Type B pancreatic cell (in vitro differentiated cells): Measurements from ENCODE around the gene ANTKMT. TPM values are rescaled to one million over a fixed set of nuclear protein-coding genes. Genes with fewer than 3 reads are reported as not detected.
A peak's percentile ranks its signal among the peaks of the same experiment; 100 is the strongest.

Experiments
- DNase-seq: peaks from one replicate; pipeline ENCODE4 v3.0.0; 2021; ENCODE audit warnings: mixed read lengths; ENCODE audit not compliant: unreplicated experiment; ENCODE audit errors: extremely low spot score
- H3K27ac Mint-ChIP-seq: 2 replicates; pipeline ENCODE4 v1.8.0; 2021; ENCODE audit warnings: mild to moderate bottlenecking, mixed read lengths
- H3K27me3 Mint-ChIP-seq: 2 replicates; pipeline ENCODE4 v1.8.0; 2021; ENCODE audit warnings: mixed read lengths
- H3K36me3 Mint-ChIP-seq: 2 replicates; pipeline ENCODE4 v1.8.0; 2021; ENCODE audit warnings: mixed read lengths
- H3K4me1 Mint-ChIP-seq: one replicate; pipeline ENCODE4 v1.8.0; 2021; ENCODE audit warnings: mixed read lengths; ENCODE audit not compliant: unreplicated experiment
- H3K4me3 Mint-ChIP-seq: 2 replicates; pipeline ENCODE4 v1.8.0; 2021; ENCODE audit warnings: mild to moderate bottlenecking, mixed read lengths
- H3K9me3 Mint-ChIP-seq: 2 replicates; pipeline ENCODE4 v1.8.0; 2021; ENCODE audit warnings: mixed read lengths
- total RNA-seq: library from RNA; stranded (reverse); gene quantifications from 2 replicates; pipeline ENCODE4 v1.2.1, GENCODE V29; 2021; ENCODE audit warnings: low replicate concordance
- TF ChIP-seq, protein P1 (sequence below): fragments of 200-600 bp; sonication (generic); conservative IDR thresholded peaks from 2 replicates; pipeline ENCODE4 v1.5.0; 2021; ENCODE audit warnings: antibody characterized with exemption, mild to moderate bottlenecking

The ANTKMT gene
- total RNA-seq, 1 donor from 2014 or later, result 33.5 TPM

DNA sequence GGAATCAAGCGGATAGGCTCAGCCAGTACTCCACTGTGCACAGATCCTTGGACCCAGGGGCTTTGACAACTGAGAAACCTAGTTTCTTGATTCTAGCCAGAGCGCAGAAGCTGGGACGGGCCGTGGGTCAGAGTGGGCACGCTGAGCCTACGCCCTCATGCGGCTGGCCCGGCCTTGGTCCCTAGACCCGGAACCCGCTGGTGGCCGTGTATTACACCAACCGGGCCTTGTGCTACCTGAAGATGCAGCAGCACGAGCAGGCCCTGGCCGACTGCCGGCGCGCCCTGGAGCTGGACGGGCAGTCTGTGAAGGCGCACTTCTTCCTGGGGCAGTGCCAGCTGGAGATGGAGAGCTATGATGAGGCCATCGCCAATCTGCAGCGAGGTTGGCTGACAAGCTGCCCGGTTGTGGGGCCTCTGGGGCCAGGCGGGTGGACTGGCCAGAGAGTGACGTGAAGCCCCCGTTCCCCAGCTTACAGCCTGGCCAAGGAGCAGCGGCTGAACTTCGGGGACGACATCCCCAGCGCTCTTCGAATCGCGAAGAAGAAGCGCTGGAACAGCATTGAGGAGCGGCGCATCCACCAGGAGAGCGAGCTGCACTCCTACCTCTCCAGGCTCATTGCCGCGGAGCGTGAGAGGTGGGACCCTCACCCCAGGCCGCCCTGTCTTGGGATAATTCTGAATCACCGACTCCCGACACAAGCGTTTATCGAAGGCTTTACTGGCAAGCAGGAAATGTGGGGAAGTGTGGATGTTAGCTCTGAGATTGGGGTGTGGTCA is 39.8 kb upstream of the ANTKMT start:
- no peak for DNase-seq
- Mint-ChIP-seq H3K4me1 (peaks cover 3% of the 10 kb centered on the region), H3K36me3 (peaks cover 4% of the 10 kb centered on the region), H3K27ac (peak overlapping the region; percentile 72), H3K4me3 (peak overlapping the region; percentile 84), H3K9me3 (no peaks in the 10 kb centered on the region), H3K27me3 (no peaks in the 10 kb centered on the region)
- TF ChIP-seq, protein P1, sequence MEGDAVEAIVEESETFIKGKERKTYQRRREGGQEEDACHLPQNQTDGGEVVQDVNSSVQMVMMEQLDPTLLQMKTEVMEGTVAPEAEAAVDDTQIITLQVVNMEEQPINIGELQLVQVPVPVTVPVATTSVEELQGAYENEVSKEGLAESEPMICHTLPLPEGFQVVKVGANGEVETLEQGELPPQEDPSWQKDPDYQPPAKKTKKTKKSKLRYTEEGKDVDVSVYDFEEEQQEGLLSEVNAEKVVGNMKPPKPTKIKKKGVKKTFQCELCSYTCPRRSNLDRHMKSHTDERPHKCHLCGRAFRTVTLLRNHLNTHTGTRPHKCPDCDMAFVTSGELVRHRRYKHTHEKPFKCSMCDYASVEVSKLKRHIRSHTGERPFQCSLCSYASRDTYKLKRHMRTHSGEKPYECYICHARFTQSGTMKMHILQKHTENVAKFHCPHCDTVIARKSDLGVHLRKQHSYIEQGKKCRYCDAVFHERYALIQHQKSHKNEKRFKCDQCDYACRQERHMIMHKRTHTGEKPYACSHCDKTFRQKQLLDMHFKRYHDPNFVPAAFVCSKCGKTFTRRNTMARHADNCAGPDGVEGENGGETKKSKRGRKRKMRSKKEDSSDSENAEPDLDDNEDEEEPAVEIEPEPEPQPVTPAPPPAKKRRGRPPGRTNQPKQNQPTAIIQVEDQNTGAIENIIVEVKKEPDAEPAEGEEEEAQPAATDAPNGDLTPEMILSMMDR, result no peak

DNA sequence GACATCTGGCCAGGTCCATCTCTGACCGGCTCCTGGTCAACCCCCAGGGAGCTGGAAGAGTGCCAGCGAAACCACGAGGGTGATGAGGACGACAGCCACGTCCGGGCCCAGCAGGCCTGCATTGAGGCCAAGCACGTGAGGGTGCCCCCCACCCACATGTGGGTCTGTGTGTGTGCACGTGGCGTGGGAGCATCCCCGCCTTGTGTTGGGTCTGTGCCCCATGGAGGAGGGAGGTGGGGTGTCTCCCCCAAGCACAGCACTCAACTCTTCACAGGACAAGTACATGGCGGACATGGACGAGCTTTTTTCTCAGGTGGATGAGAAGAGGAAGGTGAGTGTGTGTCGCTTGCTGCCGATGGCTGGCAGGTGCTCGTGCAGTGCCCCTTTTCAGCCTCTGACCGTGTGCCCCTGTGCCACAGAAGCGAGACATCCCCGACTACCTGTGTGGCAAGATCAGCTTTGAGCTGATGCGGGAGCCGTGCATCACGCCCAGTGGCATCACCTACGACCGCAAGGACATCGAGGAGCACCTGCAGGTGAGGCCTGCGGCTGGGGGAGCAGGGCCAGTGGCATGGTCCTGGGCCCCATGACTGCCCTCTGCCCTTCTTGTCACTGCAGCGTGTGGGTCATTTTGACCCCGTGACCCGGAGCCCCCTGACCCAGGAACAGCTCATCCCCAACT is 39.1 kb upstream of the ANTKMT start:
- Mint-ChIP-seq H3K27me3 (no peaks in the 10 kb centered on the region), H3K9me3 (no peaks in the 10 kb centered on the region), H3K4me1 (peaks cover 3% of the 10 kb centered on the region), H3K36me3 (peaks cover 4% of the 10 kb centered on the region), H3K27ac (peak overlapping the region; percentile 9), H3K4me3 (peak overlapping the region; percentile 84)
- TF ChIP-seq, protein P1, result no peak
- DNase-seq, result no peak

DNA sequence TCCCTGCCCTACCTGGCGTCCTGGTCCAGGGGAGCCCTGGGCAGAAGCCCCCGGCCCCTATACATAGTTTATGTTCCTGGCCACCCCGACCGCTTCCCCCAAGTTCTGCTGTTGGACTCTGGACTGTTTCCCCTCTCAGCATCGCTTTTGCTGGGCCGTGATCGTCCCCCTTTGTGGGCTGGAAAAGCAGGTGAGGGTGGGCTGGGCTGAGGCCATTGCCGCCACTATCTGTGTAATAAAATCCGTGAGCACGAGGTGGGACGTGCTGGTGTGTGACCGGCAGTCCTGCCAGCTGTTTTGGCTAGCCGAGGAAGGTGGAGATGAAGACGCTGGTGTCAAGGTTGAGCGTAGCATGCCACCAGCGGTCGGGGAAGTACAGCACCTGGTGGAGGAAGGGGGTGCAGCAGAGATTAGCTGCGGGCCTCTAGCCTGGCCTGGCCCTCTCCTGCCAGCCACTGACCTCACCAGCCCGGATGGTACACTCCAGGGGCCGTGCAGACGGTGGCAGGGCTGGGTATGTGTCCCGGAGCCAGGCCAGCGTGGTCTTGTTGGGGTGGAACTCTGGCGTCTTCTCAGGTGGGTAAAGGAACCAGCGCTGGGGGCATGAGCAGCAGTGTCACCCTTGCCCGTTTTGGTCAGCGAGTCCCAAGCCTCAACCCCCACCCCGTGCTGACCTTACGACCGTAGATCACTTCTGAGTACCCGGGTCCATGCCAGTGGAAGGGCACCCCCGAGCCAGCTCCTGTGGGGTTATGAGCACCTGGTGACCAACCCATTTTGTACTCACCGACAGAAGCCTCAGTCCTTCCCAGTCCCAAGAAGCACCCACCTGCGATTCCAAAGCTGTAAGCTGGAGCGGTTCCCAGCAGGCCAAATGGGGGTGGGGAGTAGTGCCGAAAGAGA is 38.2 kb upstream of the ANTKMT start:
- peak overlapping the region; percentile 74 for H3K27ac Mint-ChIP-seq
- no peak for DNase-seq
- peak overlapping the region; percentile 84 for H3K4me3 Mint-ChIP-seq
- H3K27me3 Mint-ChIP-seq, result no peaks in the 10 kb centered on the region
- H3K4me1 Mint-ChIP-seq, result peaks cover 3% of the 10 kb centered on the region
- TF ChIP-seq, protein P1, result peak; percentile 18
- H3K9me3 Mint-ChIP-seq, result no peaks in the 10 kb centered on the region
- H3K36me3 Mint-ChIP-seq, result peaks cover 4% of the 10 kb centered on the region

DNA sequence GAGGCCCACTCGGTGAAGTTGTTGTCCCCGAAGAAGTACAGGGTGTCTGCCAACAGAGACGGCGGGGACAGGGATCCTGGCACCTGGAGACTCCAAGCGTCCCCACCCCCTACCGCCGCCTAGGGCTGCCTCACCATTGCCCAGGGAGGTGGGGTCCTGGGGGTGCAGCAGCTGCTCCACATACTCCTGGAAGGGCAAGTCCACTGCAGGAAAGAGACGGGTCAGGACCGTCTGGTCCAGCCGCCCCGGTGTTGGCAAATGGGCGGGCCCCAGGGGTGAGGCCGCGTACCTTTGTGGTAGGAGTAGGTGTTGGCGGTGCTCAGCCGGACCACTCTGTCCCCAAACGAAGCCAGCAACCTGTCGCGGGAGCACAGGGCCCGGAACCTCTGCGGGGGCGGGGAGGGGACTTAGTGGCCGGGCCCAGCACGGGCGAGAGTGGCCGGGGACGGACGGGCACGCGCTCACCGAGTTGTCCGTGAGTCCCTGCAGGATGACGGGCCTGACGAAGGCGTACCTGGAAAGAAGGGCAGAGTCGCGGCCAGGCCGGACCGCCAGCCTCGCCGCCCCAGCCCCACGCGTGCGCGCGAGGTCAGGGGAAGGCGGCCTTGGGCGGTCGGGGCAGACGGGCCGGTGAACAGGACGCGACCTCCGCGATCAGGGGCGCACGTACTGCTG is 37.4 kb upstream of the ANTKMT start:
- no peaks in the 10 kb centered on the region for H3K9me3 Mint-ChIP-seq
- peaks cover 4% of the 10 kb centered on the region for H3K36me3 Mint-ChIP-seq
- no peaks in the 10 kb centered on the region for H3K27me3 Mint-ChIP-seq
- peaks cover 3% of the 10 kb centered on the region for H3K4me1 Mint-ChIP-seq
- TF ChIP-seq, protein P1, result no peak
- peak overlapping the region; percentile 84 for H3K4me3 Mint-ChIP-seq
- H3K27ac Mint-ChIP-seq, result peak overlapping the region; percentile 31
- no peak for DNase-seq
